ENCODE data around the gene HOXA13. TPM values are rescaled to one million over a fixed set of nuclear protein-coding genes. Genes with fewer than 3 reads are reported as not detected.
A peak's percentile ranks its signal among the peaks of the same experiment; 100 is the strongest.

The HOXA13 gene
- total RNA-seq, 1 experiment from 2014 or later, result not detected

GRCh38 chr7:27196287-27196767, 3.6 kb downstream of the HOXA13 start:
- Histone ChIP-seq H2AK5ac (ENCODE audit: insufficient read length, low read length) (no peak overlapping the region), H3K27ac (ENCODE audit: insufficient read length, low read depth, low read length) (no peak overlapping the region), H4K20me1 (ENCODE audit: control insufficient read depth, insufficient read depth, insufficient read length) (no peaks in the 10 kb centered on the region), H3K9ac (ENCODE audit: extremely low read depth, insufficient read length, low read length) (no peak overlapping the region), H3K4ac (ENCODE audit: low read depth, low read length) (no peak overlapping the region), H4K8ac (replicated peaks; ENCODE audit: insufficient read length, low read depth, low read length) (no peak overlapping the region), H4K91ac (ENCODE audit: insufficient read length, low read depth, low read length) (no peak overlapping the region), H2BK15ac (ENCODE audit: low read depth, low read length) (no peak overlapping the region), H3K79me2 (ENCODE audit: insufficient read depth, low read length) (no peaks in the 10 kb centered on the region), H3K18ac (ENCODE audit: insufficient read length, low read depth, low read length) (no peak overlapping the region), H3K14ac (ENCODE audit: insufficient read depth, low read length) (no peak overlapping the region), H3K56ac (ENCODE audit: insufficient read length, low read depth, low read length) (no peak overlapping the region), H2BK5ac (ENCODE audit: insufficient read length, low read length) (no peak overlapping the region), H2BK120ac (ENCODE audit: low read depth, low read length, poor library complexity, severe bottlenecking) (no peak overlapping the region), H3K23me2 (ENCODE audit: insufficient read length, low read depth, low read length, poor library complexity, severe bottlenecking) (no peaks in the 10 kb centered on the region), H2BK12ac (ENCODE audit: insufficient read length, low read depth, low read length) (no peak overlapping the region), H3K79me1 (ENCODE audit: insufficient read depth, low read depth, low read length, poor library complexity, severe bottlenecking) (no peaks in the 10 kb centered on the region), H2AFZ (ENCODE audit: low read length) (no peak overlapping the region), H3K9me3 (ENCODE audit: control insufficient read depth, low read depth, low read length) (no peaks in the 10 kb centered on the region), H3K4me2 (ENCODE audit: insufficient read depth, insufficient read length, low read length) (no peak overlapping the region), H3K27me3 (ENCODE audit: insufficient read depth, low read length) (peaks cover 85% of the 10 kb centered on the region), H3K4me1 (ENCODE audit: insufficient read depth, low read length) (no peaks in the 10 kb centered on the region), H2BK20ac (ENCODE audit: low read depth, low read length, poor library complexity, severe bottlenecking) (no peak overlapping the region), H3K23ac (ENCODE audit: insufficient read length, low read depth, low read length) (no peak overlapping the region), H3T11ph (ENCODE audit: low read length) (no peak overlapping the region), H4K5ac (ENCODE audit: insufficient read length, low read depth, low read length) (no peak overlapping the region)
- peak; percentile 94 for TF ChIP-seq CTCF (conservative IDR thresholded peaks at IDR 0.05)
- DNase-seq, result peak; percentile 72
- peaks cover 2 to 16% of the 10 kb centered on the region in 2 experiments for H3K4me1 Mint-ChIP-seq
- peaks cover 3 to 14% of the 10 kb centered on the region in 2 experiments; a peak in 2 of 5 replicates for H3K9me3 Mint-ChIP-seq
- peaks cover 95% of the 10 kb centered on the region for H3K27me3 Mint-ChIP-seq (ENCODE audit: low read depth)
- WGBS (ENCODE audit: extremely low coverage, insufficient read length, low lambda C conversion rate), result no CpG with 5 or more reads among the region's 6 CpGs
- H3K4me3 Mint-ChIP-seq, result no peak overlapping the region; a peak in 1 of 5 replicates
- no peak overlapping the region for H3K27ac Mint-ChIP-seq
- no peaks in the 10 kb centered on the region; a peak in 1 of 7 replicates for H3K36me3 Mint-ChIP-seq (ENCODE audit: insufficient read depth in 1 of 3, low read depth in 3 of 3)

Data from H9 (cell line).